Amniotic stem cell (primary cell): ENCODE data around the gene ZSCAN26.
"Not testable (repeated sequence)": the region's sequence is repeated elsewhere in the genome, so short reads cannot be mapped to it uniquely, and the experiment has no call there.

Experiments used
- DNase-seq: peaks from one replicate; lab custom pipeline; 2025; lab: John Stamatoyannopoulos, UW

ZSCAN26 gene

GRCh38 chr6:28257042-28257441 lies 9.9 kb upstream of the ZSCAN26 start:
- DNase-seq: no peak

GRCh38 chr6:28258877-28259777 lies 7.8 kb upstream of the ZSCAN26 start, which contains the start of gene NKAPL:
Gene NKAPL, plus strand, starts transcription at chr6:28259297. Its CDS starts 75 bp downstream, at chr6:28259372.
- no peak for DNase-seq

GRCh38 chr6:28263922-28264321 lies 3.0 kb upstream of the ZSCAN26 start:
- DNase-seq: no peak

- DNase-seq: no peak
Observed at GRCh38 chr6:28264834-28265401, 2.0 kb upstream of the ZSCAN26 start.

- no peak for DNase-seq
Observed at GRCh38 chr6:28266563-28266961, 381 bp upstream of the ZSCAN26 start.

GRCh38 chr6:28267695-28268059 lies 734 bp downstream of the ZSCAN26 start:
- no peak for DNase-seq

- peak; percentile 55 for DNase-seq
Observed at GRCh38 chr6:28269492-28269891, 2.5 kb downstream of the ZSCAN26 start.

GRCh38 chr6:28274888-28275287 lies 7.9 kb downstream of the ZSCAN26 start:
- no peak for DNase-seq

- no peak for DNase-seq
Observed at GRCh38 chr6:28277746-28278145, 10.8 kb downstream of the ZSCAN26 start.

- DNase-seq: no peak
Observed at GRCh38 chr6:28280595-28281287, 13.8 kb downstream of the ZSCAN26 start.

GRCh38 chr6:28281288-28282064 lies 14.5 kb downstream of the ZSCAN26 start, which contains the start of gene PGBD1:
Gene PGBD1, plus strand, starts transcription at chr6:28281572. Its CDS starts 2,242 bp downstream, at chr6:28283814.
- DNase-seq: peak; percentile 52

- no peak for DNase-seq
Observed at GRCh38 chr6:28282926-28283325, 16.0 kb downstream of the ZSCAN26 start.

GRCh38 chr6:28291573-28291972 lies 24.6 kb downstream of the ZSCAN26 start:
- no peak for DNase-seq

- no peak for DNase-seq
Observed at GRCh38 chr6:28295326-28295725, 28.4 kb downstream of the ZSCAN26 start.

- no peak for DNase-seq
Observed at GRCh38 chr6:28296520-28297060, 29.6 kb downstream of the ZSCAN26 start.

- no peak for DNase-seq
Observed at GRCh38 chr6:28303570-28303969, 36.6 kb downstream of the ZSCAN26 start.

GRCh38 chr6:28306363-28306762 lies 39.4 kb downstream of the ZSCAN26 start:
- not testable (repeated sequence) for DNase-seq

GRCh38 chr6:28311139-28311823 lies 44.3 kb downstream of the ZSCAN26 start:
- no peak for DNase-seq

- DNase-seq: no peak
Observed at GRCh38 chr6:28312939-28313338, 46.0 kb downstream of the ZSCAN26 start.

- no peak for DNase-seq
Observed at GRCh38 chr6:28315628-28316027, 48.7 kb downstream of the ZSCAN26 start.

GRCh38 chr6:28317866-28318265 lies 50.9 kb downstream of the ZSCAN26 start:
- DNase-seq: not testable (repeated sequence)
